VCaP (cell line): ENCODE measurements around the gene SGO1.

Experiments used
- H3K27ac ChIP-seq: fragments of 450-650 bp; 2 replicates; pipeline ENCODE4 v1.5.1; 2017
- TF ChIP-seq, protein P1 (sequence below): fragments of 450-650 bp; conservative IDR thresholded peaks from 2 replicates; pipeline ENCODE4 v1.5.1; 2017; ENCODE audit warnings: mild to moderate bottlenecking, moderate library complexity

The SGO1 gene

DNA sequence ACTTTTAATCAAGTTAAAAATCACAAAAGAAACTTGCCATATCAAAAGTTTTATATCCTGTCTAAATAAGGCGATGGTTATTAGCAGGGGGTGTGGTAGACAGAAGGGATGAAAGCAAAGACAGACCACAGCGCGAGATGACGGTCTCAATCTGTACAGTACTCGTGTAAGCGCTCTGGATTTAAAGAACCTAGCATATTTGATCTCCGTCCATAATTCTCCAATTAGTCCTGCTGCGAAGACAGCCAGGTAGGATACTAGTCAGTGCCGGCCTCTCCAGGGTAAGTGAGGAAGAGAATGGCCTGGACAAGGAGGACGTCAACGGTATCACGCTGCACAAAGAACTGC is 701 bp downstream of the SGO1 start:
- peak overlapping the region; percentile 86 for H3K27ac ChIP-seq
- TF ChIP-seq, protein P1, sequence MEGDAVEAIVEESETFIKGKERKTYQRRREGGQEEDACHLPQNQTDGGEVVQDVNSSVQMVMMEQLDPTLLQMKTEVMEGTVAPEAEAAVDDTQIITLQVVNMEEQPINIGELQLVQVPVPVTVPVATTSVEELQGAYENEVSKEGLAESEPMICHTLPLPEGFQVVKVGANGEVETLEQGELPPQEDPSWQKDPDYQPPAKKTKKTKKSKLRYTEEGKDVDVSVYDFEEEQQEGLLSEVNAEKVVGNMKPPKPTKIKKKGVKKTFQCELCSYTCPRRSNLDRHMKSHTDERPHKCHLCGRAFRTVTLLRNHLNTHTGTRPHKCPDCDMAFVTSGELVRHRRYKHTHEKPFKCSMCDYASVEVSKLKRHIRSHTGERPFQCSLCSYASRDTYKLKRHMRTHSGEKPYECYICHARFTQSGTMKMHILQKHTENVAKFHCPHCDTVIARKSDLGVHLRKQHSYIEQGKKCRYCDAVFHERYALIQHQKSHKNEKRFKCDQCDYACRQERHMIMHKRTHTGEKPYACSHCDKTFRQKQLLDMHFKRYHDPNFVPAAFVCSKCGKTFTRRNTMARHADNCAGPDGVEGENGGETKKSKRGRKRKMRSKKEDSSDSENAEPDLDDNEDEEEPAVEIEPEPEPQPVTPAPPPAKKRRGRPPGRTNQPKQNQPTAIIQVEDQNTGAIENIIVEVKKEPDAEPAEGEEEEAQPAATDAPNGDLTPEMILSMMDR: no peak

DNA sequence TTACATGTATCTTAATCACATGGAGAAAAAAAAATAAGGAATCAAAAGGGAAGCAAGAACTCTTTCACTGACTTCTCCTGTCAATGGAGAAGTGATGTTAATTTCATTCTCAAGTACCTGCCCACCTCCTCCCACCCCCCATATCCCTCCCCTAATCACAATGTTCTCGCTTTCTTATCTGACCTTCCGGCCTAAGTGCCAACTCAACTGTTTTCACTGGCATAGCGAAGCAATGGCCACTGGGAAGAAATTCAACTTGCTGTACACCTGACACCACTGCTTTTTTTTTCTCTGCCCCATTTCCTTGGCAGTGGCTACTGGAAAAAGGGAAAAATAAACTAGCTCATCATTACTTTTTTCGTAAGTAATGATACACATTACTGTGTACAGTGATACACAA is 3.8 kb downstream of the SGO1 start:
- TF ChIP-seq, protein P1: no peak
- no peak overlapping the region for H3K27ac ChIP-seq

DNA sequence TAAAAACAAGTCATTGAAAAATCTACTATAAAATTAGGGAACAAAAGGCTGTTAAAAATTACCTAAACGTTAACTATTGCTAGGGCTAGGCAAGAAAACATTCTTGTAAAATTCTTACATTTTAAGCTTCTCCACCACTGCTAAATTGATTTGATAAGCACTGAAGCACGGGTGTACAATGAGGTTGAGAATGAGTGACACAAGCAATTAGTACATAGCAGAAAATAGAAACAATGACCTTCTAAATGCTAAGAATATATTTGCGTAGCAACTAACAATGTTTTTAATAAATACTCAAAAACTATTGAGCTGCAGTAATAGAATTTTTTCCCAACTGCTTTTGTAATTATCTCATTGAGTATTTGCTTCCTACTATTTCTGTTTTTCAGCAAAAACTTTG is 4.7 kb downstream of the SGO1 start:
- TF ChIP-seq, protein P1: no peak
- H3K27ac ChIP-seq: no peak overlapping the region

GRCh38 chr3:20173844-20174410 is 12.1 kb downstream of the SGO1 start:
- no peak overlapping the region for H3K27ac ChIP-seq
- TF ChIP-seq, protein P1: no peak

DNA sequence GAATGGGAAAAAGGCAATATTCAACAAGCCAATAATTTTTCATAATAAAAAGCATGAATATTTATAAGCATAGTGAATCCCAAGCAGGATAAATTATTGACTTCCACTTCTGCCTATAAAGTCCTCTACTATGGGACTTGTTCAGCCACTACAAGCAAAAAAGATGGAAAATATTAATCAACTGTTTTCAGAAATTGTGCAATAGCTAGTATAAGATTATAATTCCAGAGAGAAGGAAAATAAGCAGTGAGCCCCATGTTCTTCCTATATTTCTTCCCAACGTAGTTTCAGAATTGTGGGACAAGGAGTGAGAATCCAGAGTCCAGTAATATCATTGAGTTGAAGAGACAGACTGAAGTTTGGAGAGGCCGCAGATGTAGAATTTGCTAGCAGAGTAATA is 24.3 kb downstream of the SGO1 start:
- TF ChIP-seq, protein P1: no peak

GRCh38 chr3:20160230-20160629 is 25.8 kb downstream of the SGO1 start:
- TF ChIP-seq, protein P1: no peak
- H3K27ac ChIP-seq: no peak overlapping the region

More for the DNA sequence above, 24.3 kb downstream of the SGO1 start:
- no peak overlapping the region for H3K27ac ChIP-seq

- TF ChIP-seq, protein P1: no peak
These were observed 31.1 kb downstream of the SGO1 start for GRCh38 chr3:20154928-20155327.

More at GRCh38 chr3:20154928-20155327, 31.1 kb downstream of the SGO1 start:
- H3K27ac ChIP-seq: no peak overlapping the region
